ENCODE data around the gene IFNK. TPM values are rescaled to one million over a fixed set of nuclear protein-coding genes. Genes with fewer than 3 reads are reported as not detected.
"Not testable (repeated sequence)": the region's sequence is repeated elsewhere in the genome, so short reads cannot be mapped to it uniquely, and the experiment has no call there.

The IFNK gene
- total RNA-seq, result not detected in 2 replicates

DNA sequence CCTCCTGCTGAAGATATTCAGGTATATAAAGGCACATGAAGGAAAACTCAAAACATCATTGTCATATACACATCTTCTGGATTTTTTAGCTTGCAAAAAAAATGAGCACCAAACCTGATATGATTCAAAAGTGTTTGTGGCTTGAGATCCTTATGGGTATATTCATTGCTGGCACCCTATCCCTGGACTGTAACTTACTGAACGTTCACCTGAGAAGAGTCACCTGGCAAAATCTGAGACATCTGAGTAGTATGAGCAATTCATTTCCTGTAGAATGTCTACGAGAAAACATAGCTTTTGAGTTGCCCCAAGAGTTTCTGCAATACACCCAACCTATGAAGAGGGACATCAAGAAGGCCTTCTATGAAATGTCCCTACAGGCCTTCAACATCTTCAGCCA is at the start of gene IFNK:
IFNK (plus strand) TSS at position 55 of the 400 bp plus-strand sequence; CDS start at position 102, 47 bp downstream.
- no peak for DNase-seq

- DNase-seq, result no peak
Measured at GRCh38 chr9:27474305-27474704, 49.8 kb upstream of the IFNK start.

DNA sequence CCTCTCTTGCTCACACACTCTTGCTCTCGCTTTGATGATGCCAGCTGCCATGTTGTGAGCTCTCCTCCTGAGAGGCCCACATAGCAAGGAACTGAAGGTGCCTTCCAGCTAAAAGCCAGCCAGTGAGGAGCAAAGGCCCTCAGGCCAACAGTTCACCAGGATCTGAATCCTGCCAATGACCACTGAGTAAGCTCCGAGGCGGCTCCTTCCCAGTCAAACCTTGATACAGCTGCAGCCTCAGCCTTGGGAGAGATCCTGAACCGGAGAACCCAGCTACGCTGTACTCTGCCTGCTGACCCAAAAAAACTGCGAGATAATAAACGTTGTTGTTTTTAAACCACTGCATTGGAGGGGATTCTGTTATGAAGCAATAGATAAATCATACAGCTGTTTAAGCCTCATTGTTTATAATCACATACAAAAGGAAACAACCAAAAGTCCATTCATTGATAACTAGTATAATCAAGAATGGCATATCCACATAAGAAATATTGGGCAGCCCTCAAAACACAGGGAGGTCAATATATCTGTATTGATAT is 49.0 kb upstream of the IFNK start:
- DNase-seq, result no peak

DNA sequence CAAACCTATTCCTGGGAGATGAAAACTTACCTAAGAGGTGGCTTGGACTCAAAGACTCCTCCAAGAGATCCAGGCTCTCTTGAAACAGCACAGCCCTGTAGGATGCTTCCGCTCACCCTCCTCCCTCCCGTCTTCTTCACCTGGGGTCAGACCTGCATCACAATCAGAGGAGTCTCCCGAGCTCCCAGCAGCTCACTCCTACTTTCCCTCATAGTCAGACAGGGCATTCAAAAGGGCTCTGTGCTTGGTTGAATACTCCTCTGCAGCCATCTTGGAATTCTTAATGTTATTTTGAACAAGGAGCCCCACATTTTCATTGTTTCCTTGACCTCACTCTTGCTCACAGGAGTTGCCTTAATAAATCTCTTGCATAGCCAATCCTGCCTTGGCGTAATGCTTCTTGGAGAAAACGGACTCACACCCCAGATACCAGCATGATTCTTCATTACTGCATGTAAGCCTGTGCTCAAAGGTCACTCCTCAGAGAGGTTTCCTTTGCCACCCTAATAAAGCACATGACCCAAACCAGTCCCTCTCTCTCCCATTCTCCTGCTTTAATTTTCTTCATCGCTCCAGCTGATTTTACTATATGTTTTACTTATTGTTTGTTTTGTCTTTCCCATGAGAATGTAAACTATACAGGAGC is 47.1 kb upstream of the IFNK start:
- no peak for DNase-seq

DNA sequence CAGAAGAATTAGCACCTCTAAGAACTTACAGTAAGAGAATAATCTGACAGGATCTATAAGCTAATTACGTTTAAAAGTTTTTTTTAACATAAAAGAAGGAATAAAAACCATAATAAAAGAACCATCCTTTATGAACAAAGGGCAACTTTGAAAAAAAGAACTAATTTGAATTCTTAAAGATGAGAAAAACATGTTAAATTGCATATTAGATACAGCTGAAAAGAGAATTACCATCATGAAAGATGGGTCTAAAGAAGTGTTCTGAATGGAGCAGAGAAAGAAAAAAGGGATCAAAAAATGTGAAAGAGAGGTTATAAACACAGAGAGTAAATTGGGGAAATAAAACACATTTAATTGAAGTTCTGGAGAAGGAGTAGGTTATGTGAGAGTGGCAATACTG is 45.8 kb upstream of the IFNK start:
- DNase-seq, result no peak

- no peak for DNase-seq
Measured at GRCh38 chr9:27482709-27483108, 41.4 kb upstream of the IFNK start.

DNA sequence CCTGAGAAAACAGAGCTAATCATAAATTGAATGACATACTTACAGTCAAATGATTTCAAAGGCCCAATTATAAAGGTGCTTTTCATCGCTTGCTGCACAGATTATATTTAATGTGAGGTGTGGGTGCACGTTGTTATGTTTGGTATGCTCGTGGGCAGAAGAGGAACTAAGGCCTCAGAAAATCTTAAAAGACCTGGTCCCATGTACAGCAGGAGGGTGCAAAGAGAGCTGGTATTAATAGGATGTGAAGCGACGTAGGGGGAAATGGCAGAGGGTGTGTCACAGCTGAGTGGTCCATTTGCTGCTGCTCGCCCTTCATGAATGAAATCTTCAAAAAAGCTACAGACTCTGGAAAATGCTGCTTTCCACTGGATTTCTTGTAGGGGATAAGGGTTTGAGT is 40.5 kb upstream of the IFNK start:
- DNase-seq, result no peak

GRCh38 chr9:27485158-27485557 is 38.9 kb upstream of the IFNK start:
- no peak for DNase-seq

DNA sequence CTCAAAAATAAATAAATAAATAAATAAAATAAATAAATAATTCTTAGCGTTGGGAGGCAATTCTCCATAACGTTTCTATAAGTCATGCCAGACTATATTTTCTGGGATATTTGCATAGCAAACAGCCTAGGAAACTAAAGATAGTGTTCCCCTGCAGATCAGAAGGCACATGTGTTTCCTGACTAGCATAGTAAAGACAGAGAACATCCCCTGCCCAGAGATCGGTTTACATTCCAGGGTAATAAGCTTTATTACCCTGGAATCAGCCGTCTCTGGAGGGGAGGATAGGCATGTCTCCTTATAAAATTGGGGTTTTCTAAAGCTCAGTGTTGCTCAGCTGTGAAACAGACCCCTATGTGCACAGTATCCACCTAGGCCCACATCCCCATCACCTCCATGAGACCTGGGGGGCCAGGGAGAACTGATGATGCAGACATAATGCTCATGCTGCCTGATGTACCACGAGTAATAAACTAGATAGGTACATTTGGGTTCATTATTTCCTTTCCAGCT is 36.9 kb upstream of the IFNK start:
- no peak for DNase-seq

- no peak for DNase-seq
Measured at GRCh38 chr9:27487927-27488326, 36.2 kb upstream of the IFNK start.

GRCh38 chr9:27489087-27489876 is 34.8 kb upstream of the IFNK start:
- DNase-seq, result no peak

DNA sequence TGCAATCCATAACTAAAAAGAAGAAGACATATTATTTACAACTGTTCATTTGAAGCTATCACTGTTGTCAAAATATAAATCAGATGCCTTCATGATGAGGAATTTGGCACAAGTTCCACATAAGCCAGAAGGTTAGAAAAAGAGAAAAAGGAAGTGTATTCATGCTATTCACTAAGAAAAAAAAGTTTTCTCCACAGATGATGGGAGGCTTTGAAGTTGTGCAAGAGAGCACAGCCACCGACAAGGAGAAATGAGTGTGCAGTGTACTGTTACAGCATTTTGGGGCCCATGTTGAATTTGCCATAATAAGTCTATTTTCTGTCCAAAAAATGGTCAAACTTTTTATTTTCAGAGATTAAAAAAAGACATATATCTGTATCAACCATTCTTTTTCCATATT is 32.9 kb upstream of the IFNK start:
- DNase-seq, result no peak

GRCh38 chr9:27495480-27496134 is 28.5 kb upstream of the IFNK start:
- DNase-seq, result no peak

DNA sequence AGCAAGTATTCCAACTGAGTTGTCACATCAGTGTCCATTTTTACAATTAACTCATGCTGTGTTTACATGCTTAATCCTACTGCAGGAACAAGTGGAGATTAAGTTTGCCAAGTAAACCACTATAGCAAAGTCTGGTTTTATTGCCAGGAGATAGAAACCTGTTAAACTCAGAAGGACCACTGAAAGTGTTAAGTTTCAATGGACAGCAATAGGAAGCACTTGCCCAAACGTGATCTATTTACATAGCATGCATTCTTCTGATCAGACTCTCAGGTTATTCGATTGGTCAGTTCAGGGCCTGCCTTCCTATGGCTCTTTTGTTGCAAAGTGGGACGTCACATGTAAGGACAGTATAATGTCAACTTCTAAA is 28.0 kb upstream of the IFNK start:
- DNase-seq, result no peak

DNA sequence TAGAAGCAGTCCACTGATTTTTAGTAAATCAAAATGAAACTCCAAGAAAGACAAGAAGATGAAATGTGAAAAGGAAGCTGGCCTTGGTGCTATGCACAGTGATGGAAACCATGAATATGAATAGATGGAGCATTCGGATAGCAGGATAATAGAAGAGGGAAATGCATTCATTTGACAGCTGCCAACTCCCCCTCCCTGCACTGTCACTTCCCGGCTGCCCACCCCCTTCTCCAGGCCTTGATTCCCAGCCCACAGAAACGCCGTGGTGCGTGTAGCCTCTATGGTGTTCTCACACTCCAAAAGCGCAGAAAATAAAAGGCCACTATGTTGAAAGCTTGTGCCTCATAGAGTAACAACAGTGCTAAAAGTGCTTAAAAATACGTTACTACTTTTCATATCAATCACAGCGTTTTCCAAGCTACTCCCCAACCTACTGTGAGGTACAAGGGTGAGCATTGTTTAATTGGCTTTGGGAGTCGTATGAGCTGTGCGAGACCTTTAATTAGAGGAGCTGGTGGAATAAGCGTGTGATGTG is 26.1 kb upstream of the IFNK start:
- DNase-seq, result no peak

DNA sequence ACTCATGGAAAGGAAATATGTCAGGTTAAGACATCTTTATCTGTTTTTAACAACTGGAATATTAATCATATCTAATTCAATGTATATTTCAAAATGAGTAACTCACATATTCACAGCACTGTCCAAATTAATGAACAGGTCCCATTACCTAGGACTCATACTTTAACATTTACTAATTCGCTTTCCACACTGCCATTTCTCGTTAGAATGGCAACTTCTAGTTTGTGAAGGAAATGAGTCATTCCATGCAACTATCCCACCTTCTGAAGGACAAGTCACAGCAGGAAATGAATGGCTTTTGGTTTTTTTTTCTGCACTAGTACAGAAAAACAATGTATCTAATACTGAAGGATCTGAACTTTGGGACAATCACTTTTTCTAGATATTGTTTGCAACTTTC is 24.6 kb upstream of the IFNK start:
- DNase-seq, result peak; percentile 72

- DNase-seq, result not testable (repeated sequence)
Measured at GRCh38 chr9:27500902-27501301, 23.2 kb upstream of the IFNK start.

GRCh38 chr9:27503623-27504022 is 20.5 kb upstream of the IFNK start:
- no peak for DNase-seq

- no peak for DNase-seq
Measured at GRCh38 chr9:27504259-27504658, 19.8 kb upstream of the IFNK start.

- DNase-seq, result no peak
Measured at GRCh38 chr9:27505744-27506161, 18.3 kb upstream of the IFNK start.

DNA sequence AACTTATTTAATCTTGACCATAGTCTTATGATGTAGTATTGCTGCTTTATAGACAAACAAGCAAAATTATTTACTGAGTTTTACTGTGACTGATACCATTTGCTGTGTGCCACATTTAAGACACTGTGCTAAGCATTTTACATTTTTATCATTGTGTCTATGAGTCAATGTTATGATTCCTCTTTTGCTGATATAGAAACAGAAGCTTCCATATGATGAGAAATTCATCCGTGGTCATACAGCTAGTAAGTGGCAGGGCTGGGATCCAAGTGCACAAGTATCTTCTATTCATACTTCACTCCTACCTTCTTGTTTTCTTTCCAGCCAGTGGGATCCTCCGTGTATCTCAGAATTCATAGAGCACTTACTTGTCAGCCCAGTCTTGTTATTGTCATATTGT is 17.1 kb upstream of the IFNK start:
- DNase-seq, result no peak

- DNase-seq, result no peak
Measured at GRCh38 chr9:27510780-27511179, 13.3 kb upstream of the IFNK start.

- no peak for DNase-seq
Measured at GRCh38 chr9:27511771-27512170, 12.3 kb upstream of the IFNK start.

Measured in dermis blood vessel endothelial cell (primary cell).